NCI-H526 treated with DMSO at 0.1 percent for 48 hours (cell line): ENCODE data around the gene DDAH1.
"Not testable (repeated sequence)": the region's sequence is repeated elsewhere in the genome, so short reads cannot be mapped to it uniquely, and the experiment has no call there.

Source experiments
- DNase-seq: peaks from one replicate; lab custom pipeline; 2025; lab: John Stamatoyannopoulos, UW

Gene DDAH1

GRCh38 chr1:85470130-85470529 lies 5.2 kb upstream of the DDAH1 start:
- DNase-seq: not testable (repeated sequence)

GRCh38 chr1:85467929-85468540 lies 3.1 kb upstream of the DDAH1 start:
- no peak for DNase-seq

GRCh38 chr1:85467036-85467435 lies 2.1 kb upstream of the DDAH1 start:
- no peak for DNase-seq

- no peak for DNase-seq
Observed at GRCh38 chr1:85465786-85466134, 801 bp upstream of the DDAH1 start.

- peak; percentile 45 for DNase-seq
Observed at GRCh38 chr1:85464497-85465098, 361 bp downstream of the DDAH1 start.

- DNase-seq: no peak
Observed at GRCh38 chr1:85463731-85464496, 1.0 kb downstream of the DDAH1 start.

GRCh38 chr1:85462931-85463649 lies 1.9 kb downstream of the DDAH1 start:
- DNase-seq: no peak

- DNase-seq: no peak
Observed at GRCh38 chr1:85461216-85461918, 3.6 kb downstream of the DDAH1 start.

- no peak for DNase-seq
Observed at GRCh38 chr1:85460555-85461088, 4.3 kb downstream of the DDAH1 start.

GRCh38 chr1:85459290-85459689 lies 5.7 kb downstream of the DDAH1 start:
- DNase-seq: no peak

- DNase-seq: no peak
Observed at GRCh38 chr1:85454214-85454613, 10.7 kb downstream of the DDAH1 start.

- no peak for DNase-seq
Observed at GRCh38 chr1:85453640-85454194, 11.2 kb downstream of the DDAH1 start.

- DNase-seq: no peak
Observed at GRCh38 chr1:85452948-85453347, 12.0 kb downstream of the DDAH1 start.

- no peak for DNase-seq
Observed at GRCh38 chr1:85451236-85451830, 13.6 kb downstream of the DDAH1 start.

- DNase-seq: no peak
Observed at GRCh38 chr1:85450832-85451231, 14.1 kb downstream of the DDAH1 start.

- DNase-seq: no peak
Observed at GRCh38 chr1:85449356-85449755, 15.6 kb downstream of the DDAH1 start.

GRCh38 chr1:85448358-85448757 lies 16.6 kb downstream of the DDAH1 start:
- no peak for DNase-seq

- DNase-seq: no peak
Observed at GRCh38 chr1:85447006-85447943, 17.7 kb downstream of the DDAH1 start.

GRCh38 chr1:85445906-85446305 lies 19.1 kb downstream of the DDAH1 start:
- no peak for DNase-seq

GRCh38 chr1:85444381-85444780 lies 20.6 kb downstream of the DDAH1 start:
- DNase-seq: no peak
